ENCODE data around the gene ZNF211.

ZNF211 gene

DNA sequence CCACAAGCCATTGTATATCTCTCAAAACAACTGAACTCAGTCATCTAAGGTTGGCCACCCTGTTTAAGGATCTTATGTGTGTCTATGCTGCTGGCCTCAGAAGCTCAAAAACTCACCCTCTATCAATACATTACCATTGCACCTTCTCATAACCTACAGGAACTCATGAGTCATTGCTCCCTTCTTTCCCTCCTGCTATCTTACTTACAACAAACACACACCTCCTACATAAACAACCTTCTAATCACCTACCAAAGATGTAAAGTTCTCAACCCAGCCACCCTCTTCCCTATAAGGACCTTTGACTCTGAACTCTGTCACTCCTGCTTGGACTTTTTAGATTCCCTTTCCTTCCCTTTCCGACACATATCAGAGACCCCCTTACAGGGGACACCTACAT, 22.5 kb downstream of the ZNF211 start:
- no peak for DNase-seq (ENCODE audit: low read depth in 3 of 3)

GRCh38 chr19:57656346-57656745, 23.4 kb downstream of the ZNF211 start:
- DNase-seq (ENCODE audit: low read depth in 3 of 3): no peak

DNA sequence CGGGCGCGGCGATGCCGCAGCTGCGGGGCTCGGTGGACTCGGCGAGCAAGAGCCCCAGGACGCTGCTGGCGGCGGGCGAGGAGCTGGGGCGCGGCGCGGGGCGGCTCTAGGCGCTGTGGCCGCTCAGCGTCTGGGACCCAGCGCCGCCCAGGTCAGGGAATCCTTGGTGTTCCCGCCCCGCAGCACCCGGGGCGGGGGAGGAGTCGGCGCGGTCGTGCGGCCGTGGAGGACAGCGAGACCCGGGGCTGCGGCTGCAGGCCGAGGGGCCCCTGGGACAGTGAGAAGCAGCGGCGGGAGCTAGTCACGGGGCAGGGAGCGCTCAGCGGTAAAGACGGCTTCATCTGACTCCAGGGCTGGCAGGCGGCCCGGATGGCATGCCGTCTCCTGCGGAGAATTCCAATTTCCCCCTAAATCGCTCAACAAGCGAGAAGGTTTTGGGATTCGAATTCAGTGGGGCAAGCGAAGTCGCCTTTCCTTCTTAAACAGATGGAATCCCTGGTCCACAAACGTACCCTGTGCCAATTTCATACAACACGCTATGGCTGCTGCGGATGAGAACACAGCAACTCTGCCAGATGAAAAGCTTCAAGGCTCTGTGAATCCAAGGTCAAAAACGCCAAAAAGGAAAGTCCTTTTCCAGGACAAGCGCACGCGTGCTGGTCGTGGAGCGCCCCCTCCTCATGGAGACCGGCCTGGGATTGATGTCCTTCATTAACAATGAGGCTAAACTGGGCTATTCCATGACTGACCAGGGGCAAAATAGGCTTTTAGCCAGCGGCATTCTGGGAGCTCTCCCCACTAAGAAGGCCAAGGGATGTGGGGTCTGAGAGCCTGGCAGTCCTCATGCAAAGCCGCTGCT, 31.5 kb downstream of the ZNF211 start:
- DNase-seq (ENCODE audit: low read depth in 3 of 3): peak in 1 of 3 experiments; percentile 2

- DNase-seq (ENCODE audit: low read depth in 3 of 3): no peak
Observed at GRCh38 chr19:57665261-57665806, 32.4 kb downstream of the ZNF211 start.

DNA sequence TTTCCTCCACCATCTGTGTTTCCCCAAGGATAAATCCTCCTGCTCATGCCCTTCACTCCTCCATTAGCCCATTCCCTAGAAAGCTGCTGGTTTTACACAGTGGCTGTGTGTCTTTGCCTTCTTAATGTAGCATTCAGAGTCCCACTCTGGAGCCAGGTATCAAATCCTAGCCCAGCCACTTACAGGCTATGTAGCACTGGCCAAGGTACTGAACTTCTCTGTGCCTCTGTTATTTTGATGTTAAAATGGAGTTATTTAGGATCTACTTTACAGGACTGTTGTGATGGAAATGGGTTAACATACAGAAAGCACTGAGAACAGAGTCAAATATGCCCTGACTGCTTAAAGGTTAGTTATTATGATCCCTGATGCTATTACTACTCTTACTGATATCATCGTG, 34.3 kb downstream of the ZNF211 start:
- DNase-seq (ENCODE audit: low read depth in 3 of 3): no peak

DNA sequence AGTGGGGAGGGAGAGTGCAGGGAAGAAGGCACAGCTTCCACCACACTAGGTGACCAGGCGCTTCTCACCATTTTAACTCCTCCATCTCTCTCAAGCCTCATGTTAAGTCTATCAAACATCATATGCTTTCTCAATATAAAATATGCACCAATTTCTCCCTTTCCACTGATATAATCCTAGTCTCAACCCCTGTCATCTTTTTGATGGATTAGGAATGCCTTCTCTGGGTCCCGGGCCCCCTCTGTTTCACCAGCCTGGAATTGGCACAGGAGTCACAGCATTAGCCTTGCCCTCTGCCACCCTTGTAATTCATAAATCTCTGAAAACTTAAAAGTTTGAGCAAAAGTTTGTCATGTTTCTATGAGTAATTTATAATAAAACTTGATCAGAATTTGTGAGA, 35.7 kb downstream of the ZNF211 start, which contains the start of gene ZSCAN4:
ZSCAN4 (plus strand) TSS at position 301 of the 400 bp plus-strand sequence. CDS start 7,211 bp downstream, outside the sequence.
- no peak for DNase-seq (ENCODE audit: low read depth in 3 of 3)

- DNase-seq (ENCODE audit: low read depth in 3 of 3): no peak
Observed at GRCh38 chr19:57671124-57671895, 38.3 kb downstream of the ZNF211 start.

DNA sequence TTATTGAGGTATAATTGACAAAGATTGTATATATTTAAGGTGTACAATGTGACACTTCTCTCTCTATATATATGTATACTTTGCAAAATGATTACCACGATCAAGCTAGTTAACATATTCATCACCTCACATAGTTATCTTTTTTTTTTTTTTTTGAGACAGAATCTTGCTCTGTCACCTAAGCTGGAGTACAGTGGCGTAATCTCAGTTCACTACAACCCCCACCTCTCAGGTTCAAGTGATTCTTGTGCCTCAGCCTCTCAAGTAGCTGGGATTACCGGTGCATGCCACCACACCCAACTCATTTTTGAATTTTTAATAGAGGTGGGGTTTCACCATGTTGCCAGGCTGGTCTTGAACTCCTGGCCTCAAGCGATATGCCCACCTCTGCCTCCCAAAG, 39.5 kb downstream of the ZNF211 start:
- no peak for DNase-seq (ENCODE audit: low read depth in 3 of 3)

DNA sequence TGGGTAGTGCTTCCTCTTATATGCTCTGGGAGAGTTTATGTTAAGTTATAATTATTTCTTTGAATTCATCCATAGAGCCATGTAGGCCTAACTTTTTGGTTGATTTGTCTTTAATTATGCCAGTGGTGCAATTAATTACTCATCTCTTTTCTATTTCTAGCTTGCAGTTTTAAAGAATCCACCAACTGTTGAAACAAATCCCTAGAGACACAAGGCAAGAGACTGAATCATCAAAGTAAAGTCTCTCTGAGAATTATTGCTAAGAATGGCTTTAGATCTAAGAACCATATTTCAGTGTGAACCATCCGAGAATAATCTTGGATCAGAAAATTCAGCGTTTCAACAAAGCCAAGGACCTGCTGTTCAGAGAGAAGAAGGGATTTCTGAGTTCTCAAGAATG, 42.9 kb downstream of the ZNF211 start:
- no peak for DNase-seq (ENCODE audit: low read depth in 3 of 3)

GRCh38 chr19:57682226-57682766, 49.3 kb downstream of the ZNF211 start:
- no peak for DNase-seq (ENCODE audit: low read depth in 3 of 3)

DNA sequence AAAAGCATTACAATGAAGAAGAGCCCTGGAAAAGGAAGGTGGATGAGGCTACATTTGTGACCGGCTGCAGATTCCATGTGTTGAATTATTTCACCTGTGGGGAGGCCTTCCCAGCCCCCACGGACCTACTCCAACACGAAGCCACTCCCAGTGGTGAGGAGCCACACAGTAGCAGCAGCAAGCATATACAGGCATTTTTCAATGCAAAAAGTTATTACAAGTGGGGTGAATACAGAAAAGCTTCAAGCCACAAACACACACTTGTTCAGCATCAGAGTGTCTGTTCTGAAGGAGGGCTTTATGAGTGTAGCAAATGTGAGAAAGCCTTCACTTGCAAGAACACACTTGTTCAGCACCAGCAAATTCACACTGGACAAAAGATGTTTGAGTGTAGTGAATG, 53.8 kb downstream of the ZNF211 start:
- no peak for DNase-seq (ENCODE audit: low read depth in 3 of 3)

DNA sequence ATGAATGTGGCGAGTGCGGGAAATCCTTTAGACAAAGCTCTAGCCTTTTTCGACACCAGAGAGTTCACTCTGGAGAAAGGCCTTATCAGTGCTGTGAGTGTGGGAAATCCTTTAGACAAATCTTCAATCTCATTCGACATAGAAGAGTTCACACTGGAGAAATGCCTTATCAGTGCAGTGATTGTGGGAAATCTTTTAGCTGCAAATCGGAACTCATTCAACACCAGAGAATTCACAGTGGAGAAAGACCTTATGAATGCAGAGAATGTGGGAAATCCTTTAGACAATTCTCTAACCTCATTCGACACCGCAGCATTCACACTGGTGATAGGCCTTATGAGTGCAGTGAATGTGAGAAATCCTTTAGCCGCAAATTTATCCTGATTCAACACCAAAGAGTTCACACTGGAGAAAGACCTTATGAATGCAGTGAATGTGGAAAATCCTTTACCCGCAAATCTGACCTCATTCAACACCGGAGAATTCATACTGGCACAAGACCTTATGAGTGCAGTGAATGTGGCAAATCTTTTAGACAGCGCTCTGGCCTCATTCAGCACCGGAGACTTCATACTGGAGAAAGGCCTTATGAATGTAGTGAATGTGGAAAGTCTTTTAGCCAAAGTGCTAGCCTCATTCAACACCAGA, 54.5 kb downstream of the ZNF211 start:
- DNase-seq (ENCODE audit: low read depth in 3 of 3): no peak

- no peak for DNase-seq (ENCODE audit: low read depth in 3 of 3)
Observed at GRCh38 chr19:57688011-57688763, 55.2 kb downstream of the ZNF211 start.

GRCh38 chr19:57689750-57690149, 56.8 kb downstream of the ZNF211 start:
- DNase-seq (ENCODE audit: low read depth in 3 of 3): no peak
